SJCRH30 (cell line): ENCODE measurements around the gene COPG2. TPM values are rescaled to one million over a fixed set of nuclear protein-coding genes. Genes with fewer than 3 reads are reported as not detected.

Experiments
- DNase-seq, 2 experiments: peaks; one replicate each; pipeline ENCODE4 v3.0.0-alpha.2; 2015 to 2020
- H3K27ac ChIP-seq: fragments of 250-450 bp; sonication (Bioruptor Pico); 2 replicates; pipeline ENCODE4 v1.5.1; 2020; ENCODE audit warnings: mild to moderate bottlenecking, moderate library complexity
- H3K27me3 ChIP-seq: fragments of 250-450 bp; sonication (Bioruptor Pico); 2 replicates; pipeline ENCODE4 v1.5.1; 2020; ENCODE audit warnings: mild to moderate bottlenecking, moderate library complexity
- H3K36me3 ChIP-seq: fragments of 250-450 bp; sonication (Bioruptor Pico); 2 replicates; pipeline ENCODE4 v1.5.1; 2020; ENCODE audit warnings: mild to moderate bottlenecking, moderate library complexity
- H3K4me1 ChIP-seq: fragments of 250-450 bp; sonication (Bioruptor Pico); 2 replicates; pipeline ENCODE4 v1.5.1; 2020; ENCODE audit warnings: mild to moderate bottlenecking, moderate library complexity
- H3K4me3 ChIP-seq: fragments of 250-450 bp; sonication (Bioruptor Pico); 2 replicates; pipeline ENCODE4 v1.5.1; 2020; ENCODE audit warnings: mild to moderate bottlenecking, moderate library complexity
- H3K9me3 ChIP-seq: fragments of 250-450 bp; sonication (Bioruptor Pico); replicated peaks from 2 replicates; pipeline ENCODE4 v1.5.1; 2020; ENCODE audit warnings: mild to moderate bottlenecking, moderate library complexity
- total RNA-seq: library from RNA; depleted of rRNA; stranded (reverse); fragments of >200 nt; shearing (Covaris generic); gene quantifications from 2 replicates; pipeline ENCODE4 v1.2.3, GENCODE V29; 2014

The COPG2 gene
- total RNA-seq, 1 experiment from 2014 or later, result 53.9 TPM

DNA sequence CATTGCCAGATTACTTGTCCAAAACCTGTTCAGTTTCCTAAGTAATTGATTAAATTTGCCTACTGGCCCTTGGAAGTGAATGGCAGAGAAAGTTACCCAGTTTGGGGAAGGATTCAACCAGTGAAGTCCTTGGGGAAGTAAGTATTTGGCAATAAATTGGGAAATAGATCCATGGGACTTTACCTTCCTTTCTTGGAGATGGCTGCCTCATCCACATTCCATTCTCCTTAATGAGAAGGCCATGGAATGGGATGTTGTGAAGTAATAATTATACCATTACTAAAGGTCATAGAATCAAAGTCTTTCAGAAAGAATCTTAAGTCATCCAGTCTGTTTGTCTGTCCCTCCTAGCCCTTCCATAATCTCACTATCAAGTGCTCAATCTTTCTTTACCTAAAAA, 4.5 kb upstream of the COPG2 start:
- Histone ChIP-seq H3K4me1 (no peaks in the 10 kb centered on the region; the same call in 1 of the 2 replicates), H3K4me3 (no peak overlapping the region), H3K27ac (no peak overlapping the region), H3K27me3 (no peaks in the 10 kb centered on the region), H3K9me3 (no peaks in the 10 kb centered on the region), H3K36me3 (no peaks in the 10 kb centered on the region)
- DNase-seq, result no peak

DNA sequence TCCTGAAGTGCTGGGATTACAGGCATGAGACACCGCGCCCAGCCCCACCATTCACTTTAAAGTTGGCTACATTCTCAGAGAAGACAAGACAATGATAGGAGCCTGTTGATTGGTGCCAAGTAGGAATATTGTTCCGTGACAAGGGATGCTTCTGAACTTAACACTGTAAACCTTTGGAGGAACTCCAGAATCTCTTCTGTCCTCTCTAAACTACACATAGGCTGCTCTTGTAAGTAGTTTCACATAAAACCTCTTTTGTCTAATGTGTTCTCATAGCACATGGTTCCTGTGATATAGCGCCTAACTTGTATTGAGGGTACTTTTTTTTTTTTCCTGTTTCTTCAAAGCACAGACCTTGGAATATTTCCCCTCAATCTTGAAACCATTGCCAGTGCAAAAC, 3.6 kb upstream of the COPG2 start:
- Histone ChIP-seq H3K4me1 (peaks cover 5% of the 10 kb centered on the region), H3K36me3 (no peaks in the 10 kb centered on the region), H3K9me3 (no peaks in the 10 kb centered on the region), H3K4me3 (no peak overlapping the region), H3K27me3 (no peaks in the 10 kb centered on the region), H3K27ac (no peak overlapping the region)
- no peak for DNase-seq

DNA sequence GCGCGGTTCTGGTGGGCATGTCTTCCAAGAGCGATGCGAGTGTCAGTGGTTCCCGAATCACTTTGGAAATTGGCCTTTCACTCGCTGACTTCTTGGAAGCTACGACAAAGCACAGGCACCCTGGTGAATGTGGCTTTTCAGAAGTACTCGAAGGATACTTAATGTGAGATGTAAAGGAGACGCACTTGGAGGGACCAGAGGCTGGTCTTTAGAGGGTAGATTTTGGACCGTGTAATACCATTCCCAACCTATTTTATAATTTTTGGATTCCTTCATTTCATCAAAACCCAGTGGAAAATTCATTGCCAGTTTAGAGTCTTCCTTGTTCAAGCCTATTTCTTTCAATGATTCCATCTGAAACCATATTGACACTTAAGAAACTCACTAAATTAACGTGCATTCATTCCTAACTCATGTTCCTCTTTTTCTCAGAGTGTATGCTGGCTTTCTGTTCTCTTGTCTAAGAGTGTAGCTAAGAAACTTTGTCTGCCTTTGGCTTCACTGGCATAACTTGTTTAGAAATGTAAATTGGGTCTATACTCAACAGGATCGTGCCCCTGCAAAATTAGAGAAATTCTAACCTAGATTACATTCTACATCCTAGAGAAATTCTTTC, 645 bp upstream of the COPG2 start:
- DNase-seq, result no peak

DNA sequence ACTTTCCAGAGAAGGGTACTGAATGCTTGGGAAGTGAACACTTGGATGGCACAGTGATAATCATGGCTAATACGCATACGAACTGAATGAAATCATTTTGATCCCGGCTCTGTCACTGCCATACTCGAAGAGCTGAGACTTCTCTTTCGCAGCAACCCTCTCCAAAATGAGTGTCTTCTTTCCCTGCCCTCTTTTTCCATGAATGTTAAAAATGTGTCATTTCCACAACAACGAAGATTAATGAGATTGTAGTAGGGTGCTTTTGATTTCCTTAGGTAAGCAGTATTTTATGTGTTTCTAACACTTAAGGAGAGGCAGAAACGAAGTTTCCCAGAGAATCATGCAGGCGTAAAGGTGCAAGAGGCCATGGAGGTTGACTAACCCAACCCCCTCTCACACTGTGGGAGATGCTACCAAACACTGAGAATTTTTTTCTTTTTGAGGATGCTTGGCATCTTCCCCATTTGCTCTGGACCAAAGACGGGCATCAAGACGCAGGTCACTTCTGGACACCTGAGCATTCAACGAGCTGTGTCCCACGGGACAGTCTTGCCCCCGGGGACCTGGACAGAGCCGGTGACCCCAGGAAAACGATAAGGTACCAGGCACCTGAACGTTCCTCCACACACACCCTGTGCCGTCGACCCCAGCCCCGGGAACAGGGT, 823 bp downstream of the COPG2 start:
- Histone ChIP-seq H3K4me1 (peaks cover 16% of the 10 kb centered on the region), H3K36me3 (peaks cover 3% of the 10 kb centered on the region; the same call in 1 of the 2 replicates), H3K27ac (peak overlapping the region; percentile 69), H3K9me3 (no peaks in the 10 kb centered on the region), H3K4me3 (peak overlapping the region; percentile 88), H3K27me3 (no peaks in the 10 kb centered on the region)
- DNase-seq, result peak; percentile 17 to 60

More for the DNA sequence above, 645 bp upstream of the COPG2 start:
- Histone ChIP-seq H3K4me3 (peak overlapping the region; percentile 88), H3K36me3 (no peaks in the 10 kb centered on the region; the same call in 1 of the 2 replicates), H3K9me3 (no peaks in the 10 kb centered on the region), H3K27ac (peak overlapping the region; percentile 63), H3K27me3 (no peaks in the 10 kb centered on the region), H3K4me1 (peaks cover 8% of the 10 kb centered on the region)

DNA sequence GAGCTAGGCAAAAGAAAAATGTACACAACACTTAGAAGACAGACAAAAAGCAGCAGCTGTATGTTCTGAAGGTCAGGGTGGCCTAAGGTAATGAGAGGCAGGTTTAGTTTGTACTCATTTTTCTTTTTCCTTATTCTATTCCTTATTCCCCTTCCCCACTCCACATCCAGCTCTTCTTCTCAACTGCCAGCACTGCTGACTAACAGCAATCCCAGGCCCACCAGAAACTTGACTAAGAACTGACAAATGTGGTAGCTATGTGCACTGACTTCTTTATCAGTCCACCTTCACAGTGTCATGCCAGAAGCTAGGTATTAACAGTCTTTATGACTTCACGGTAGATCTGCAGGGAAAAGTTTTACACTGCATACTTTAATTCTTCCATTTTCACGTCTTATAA, 6.1 kb downstream of the COPG2 start:
- Histone ChIP-seq H3K4me3 (no peak overlapping the region), H3K27ac (peak overlapping the region; percentile 50), H3K36me3 (peaks cover 24% of the 10 kb centered on the region), H3K27me3 (no peaks in the 10 kb centered on the region), H3K4me1 (peaks cover 23% of the 10 kb centered on the region), H3K9me3 (no peaks in the 10 kb centered on the region)
- DNase-seq, result peak; percentile 22 to 59

DNA sequence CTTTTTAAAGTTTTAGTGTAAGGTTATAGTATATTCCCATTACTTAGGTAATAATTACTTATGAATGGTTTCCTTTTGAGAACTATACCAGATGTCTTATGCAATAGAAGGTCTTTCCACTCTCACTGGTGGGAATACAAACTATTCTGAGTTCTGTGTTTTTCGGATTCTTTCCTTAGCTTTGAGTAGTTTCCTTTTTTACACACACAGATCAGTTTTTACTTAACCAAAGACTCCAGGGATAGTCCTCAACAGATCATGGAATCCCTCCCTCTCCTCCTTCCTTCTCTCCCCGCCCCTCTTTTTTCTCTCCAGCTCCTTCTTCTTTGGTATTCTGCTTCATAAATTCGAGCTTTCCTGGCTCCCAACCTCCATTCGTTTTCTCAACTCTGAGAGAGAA, 13.3 kb downstream of the COPG2 start:
- 0 out of 2 replicates have a peak, but pooled peaks cover 3% of the 10 kb centered on the region for H3K9me3 ChIP-seq
- no peak overlapping the region for H3K4me3 ChIP-seq
- no peaks in the 10 kb centered on the region for H3K27me3 ChIP-seq
- H3K27ac ChIP-seq, result no peak overlapping the region
- no peak for DNase-seq
- H3K4me1 ChIP-seq, result no peaks in the 10 kb centered on the region; the same call in 1 of the 2 replicates
- H3K36me3 ChIP-seq, result peaks cover 40% of the 10 kb centered on the region

DNA sequence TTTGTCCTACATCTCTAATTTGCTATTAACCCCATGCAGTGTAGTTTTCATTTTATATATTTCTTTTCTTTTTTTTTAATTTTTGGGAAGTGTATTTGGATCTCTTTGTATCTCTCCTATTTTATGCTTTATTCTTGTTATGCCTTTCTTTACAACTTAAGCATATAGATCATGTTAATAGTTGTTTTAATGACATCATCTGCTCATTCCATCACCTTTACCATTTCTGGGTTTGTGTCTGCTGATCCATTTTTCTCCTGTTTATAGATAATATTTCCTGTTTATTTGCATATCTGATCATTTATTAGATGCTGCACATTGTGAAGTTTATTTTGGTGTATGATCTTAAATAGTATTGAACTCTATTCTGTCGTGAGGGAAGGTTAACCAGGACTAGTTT, 13.7 kb downstream of the COPG2 start:
- no peak for DNase-seq
- Histone ChIP-seq H3K36me3 (peaks cover 40% of the 10 kb centered on the region), H3K4me3 (no peak overlapping the region), H3K27ac (no peak overlapping the region), H3K27me3 (no peaks in the 10 kb centered on the region), H3K9me3 (0 out of 2 replicates have a peak, but pooled peaks cover 3% of the 10 kb centered on the region), H3K4me1 (no peaks in the 10 kb centered on the region; the same call in 1 of the 2 replicates)

DNA sequence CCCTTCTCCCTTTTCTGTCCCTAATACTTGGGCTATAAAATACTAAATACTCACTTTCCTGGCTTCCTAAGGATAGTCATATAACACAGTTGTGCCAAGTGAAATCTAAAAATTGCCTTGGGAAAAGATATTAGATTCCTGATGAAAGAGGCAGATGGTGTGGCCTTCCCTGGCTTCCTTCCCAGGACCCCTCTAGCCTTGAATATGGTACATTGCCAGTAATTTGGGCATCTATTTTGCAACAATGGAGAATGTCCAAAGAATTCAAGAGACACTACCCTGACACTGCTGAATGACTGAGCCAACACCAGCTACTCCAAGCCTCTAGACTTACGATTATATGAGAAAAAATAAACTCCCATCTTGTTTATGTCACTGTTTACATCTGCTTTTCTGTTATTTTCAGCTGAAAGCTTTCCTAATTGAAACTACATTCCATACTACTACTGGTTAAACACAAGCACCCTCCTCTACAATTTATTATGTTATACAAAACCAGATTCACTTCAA, 17.9 kb downstream of the COPG2 start:
- DNase-seq, result peak in 1 of 2 experiments; percentile 20

DNA sequence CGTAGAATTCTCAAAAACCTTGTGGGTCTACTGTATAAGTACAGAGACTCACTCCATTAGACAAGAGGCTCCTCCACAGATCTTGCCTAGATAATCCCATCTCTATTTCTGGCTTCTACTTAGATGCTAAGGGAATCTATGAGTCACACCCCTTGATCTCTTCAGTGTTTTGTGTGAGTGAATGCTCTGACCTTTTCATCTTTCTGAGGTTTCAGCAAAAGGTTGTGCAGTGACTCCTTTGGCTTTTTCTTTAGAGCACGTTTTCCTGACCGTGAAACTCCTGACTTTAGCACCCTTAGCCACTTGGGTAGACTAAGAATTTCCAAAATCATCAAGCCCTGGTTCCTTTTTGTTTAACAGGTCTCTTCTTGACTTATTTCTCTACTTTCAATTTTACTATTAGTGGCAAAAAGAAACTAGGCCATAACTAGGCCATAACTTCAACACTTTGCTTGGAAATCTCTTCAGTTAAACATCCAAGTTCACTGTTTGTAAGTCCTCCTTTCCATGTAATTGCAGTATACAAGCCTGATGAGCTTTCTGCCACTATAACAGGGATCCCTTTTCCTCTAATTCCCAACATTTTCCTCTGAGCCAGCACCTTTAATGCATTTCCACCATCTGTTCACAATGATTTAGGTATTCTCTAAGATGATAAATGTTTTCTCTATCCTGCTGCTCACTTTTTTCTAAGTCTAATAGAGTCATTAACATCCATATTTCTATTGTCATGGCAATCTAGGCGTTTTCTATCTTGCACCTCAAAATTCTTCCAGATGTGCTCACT, 19.4 kb downstream of the COPG2 start:
- no peak overlapping the region for H3K27ac ChIP-seq
- H3K4me3 ChIP-seq, result no peak overlapping the region
- no peaks in the 10 kb centered on the region for H3K27me3 ChIP-seq
- H3K9me3 ChIP-seq, result 0 out of 2 replicates have a peak, but pooled peaks cover 7% of the 10 kb centered on the region
- peaks cover 4% of the 10 kb centered on the region for H3K4me1 ChIP-seq
- H3K36me3 ChIP-seq, result peaks cover 47% of the 10 kb centered on the region
- DNase-seq, result peak in 1 of 2 experiments; percentile 18

More for the DNA sequence above, 17.9 kb downstream of the COPG2 start:
- no peak overlapping the region for H3K27ac ChIP-seq
- peaks cover 44% of the 10 kb centered on the region for H3K36me3 ChIP-seq
- H3K27me3 ChIP-seq, result no peaks in the 10 kb centered on the region
- no peak overlapping the region for H3K4me3 ChIP-seq
- H3K4me1 ChIP-seq, result peaks cover 4% of the 10 kb centered on the region
- 0 out of 2 replicates have a peak, but pooled peaks cover 7% of the 10 kb centered on the region for H3K9me3 ChIP-seq

DNA sequence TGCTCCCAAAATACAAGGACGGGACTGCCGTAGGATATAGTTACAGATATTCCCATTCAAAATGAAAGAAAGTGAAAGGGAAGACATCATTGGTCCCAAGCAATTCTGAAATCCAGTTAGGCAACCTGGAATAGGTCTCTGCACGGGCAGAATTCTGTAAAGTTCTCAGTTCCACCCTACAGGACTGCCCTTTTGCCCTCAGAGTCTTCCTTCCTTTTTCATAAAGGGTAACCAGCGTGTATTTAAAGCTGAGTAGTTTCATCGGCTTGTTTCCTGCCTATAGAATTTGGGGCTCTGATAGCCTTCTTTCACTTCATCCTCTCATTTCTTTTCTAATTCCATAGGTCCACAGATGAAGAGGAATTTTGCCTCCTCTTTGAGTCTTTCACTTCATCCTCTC, 20.0 kb downstream of the COPG2 start:
- Histone ChIP-seq H3K9me3 (0 out of 2 replicates have a peak, but pooled peaks cover 7% of the 10 kb centered on the region), H3K4me1 (peaks cover 4% of the 10 kb centered on the region), H3K4me3 (no peak overlapping the region), H3K36me3 (peaks cover 48% of the 10 kb centered on the region), H3K27ac (no peak overlapping the region), H3K27me3 (no peaks in the 10 kb centered on the region)
- DNase-seq, result no peak

DNA sequence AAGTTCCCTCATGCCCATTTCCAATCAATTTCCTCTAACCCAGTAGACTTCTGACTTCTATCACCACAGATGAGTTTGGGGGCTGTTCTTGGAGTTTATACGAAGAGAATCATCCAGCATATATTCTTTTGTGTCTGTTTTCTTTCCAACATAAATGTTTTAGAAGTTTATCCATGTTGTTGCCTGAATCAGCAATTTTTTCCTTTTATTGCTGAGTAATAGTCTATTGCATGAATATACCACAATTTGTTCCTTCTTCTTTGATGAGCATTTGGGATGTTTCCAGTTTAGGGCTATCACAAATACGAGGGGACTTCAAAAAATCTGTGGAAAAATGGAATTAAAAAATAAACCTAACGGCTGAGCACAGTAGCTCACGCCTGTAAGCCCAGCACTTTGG, 26.2 kb downstream of the COPG2 start:
- Histone ChIP-seq H3K27ac (no peak overlapping the region), H3K4me1 (no peaks in the 10 kb centered on the region), H3K4me3 (no peak overlapping the region), H3K9me3 (peaks cover 15% of the 10 kb centered on the region; the same call in 1 of the 2 replicates), H3K36me3 (peaks cover 24% of the 10 kb centered on the region), H3K27me3 (no peaks in the 10 kb centered on the region)
- no peak for DNase-seq

DNA sequence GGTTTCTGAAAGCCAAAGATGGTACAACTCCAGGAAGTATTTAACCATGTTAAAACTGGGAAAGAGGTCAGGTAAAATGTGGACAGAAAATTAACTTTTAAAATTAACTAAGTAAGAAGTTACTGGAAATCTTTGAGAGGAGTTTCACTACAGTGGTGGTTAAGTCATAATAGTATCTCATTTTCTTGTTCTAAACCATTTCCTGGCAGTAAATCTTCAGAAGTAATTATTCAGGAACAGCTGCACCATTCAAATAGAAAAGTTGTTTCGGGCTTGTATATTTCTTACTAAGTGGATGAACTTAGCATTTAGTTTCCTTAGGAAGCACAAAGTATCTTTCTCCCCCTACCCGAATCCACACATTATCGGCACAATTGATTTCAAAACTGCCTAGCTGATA, 27.1 kb downstream of the COPG2 start:
- peaks cover 18% of the 10 kb centered on the region; the same call in 1 of the 2 replicates for H3K9me3 ChIP-seq
- no peak for DNase-seq
- H3K4me3 ChIP-seq, result no peak overlapping the region
- peaks cover 20% of the 10 kb centered on the region for H3K36me3 ChIP-seq
- no peaks in the 10 kb centered on the region for H3K27me3 ChIP-seq
- no peaks in the 10 kb centered on the region for H3K4me1 ChIP-seq
- no peak overlapping the region for H3K27ac ChIP-seq

DNA sequence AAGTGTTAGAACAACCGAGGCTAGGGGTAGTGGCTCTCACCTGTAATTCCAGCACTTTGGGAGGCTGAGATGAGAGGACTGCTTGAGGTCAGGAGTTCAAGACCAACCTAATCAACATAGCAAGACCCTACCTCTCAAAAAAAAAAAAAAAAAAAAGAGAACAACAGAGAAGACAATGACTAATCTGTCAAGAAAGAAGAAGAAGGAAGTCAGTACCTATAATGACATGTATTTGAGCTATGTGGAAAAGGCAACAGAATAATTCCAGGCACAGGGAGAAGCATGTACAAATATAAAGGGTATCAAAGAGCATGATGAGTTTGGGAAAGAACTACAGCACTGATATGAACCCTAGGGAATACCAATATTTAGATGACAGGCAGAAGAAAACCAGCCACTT, 27.5 kb downstream of the COPG2 start:
- H3K27ac ChIP-seq, result no peak overlapping the region
- DNase-seq, result no peak

DNA sequence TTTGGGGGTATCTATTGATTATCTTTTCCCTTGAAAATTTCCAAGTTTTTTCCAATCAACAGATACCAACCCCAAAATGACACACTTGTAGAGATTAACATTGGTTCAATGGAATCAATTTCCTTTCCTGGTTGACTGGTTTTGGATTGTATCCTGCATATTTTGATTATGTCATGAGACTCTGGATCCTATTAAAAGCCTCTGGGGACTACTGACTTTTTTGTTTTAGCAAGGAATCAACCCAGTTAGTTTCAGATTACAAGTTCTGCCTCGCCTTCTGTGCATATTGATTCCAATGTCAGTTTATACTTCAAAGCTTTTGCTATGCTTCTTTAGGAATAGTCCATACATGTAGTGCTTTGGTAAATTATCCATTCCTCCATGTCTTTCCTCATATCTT, 29.2 kb downstream of the COPG2 start:
- Histone ChIP-seq H3K36me3 (peaks cover 19% of the 10 kb centered on the region), H3K4me3 (no peak overlapping the region), H3K27ac (no peak overlapping the region), H3K9me3 (peaks cover 18% of the 10 kb centered on the region), H3K27me3 (no peaks in the 10 kb centered on the region), H3K4me1 (no peaks in the 10 kb centered on the region)
- DNase-seq, result no peak

More for the DNA sequence above, 27.5 kb downstream of the COPG2 start:
- Histone ChIP-seq H3K36me3 (peaks cover 20% of the 10 kb centered on the region), H3K9me3 (peaks cover 19% of the 10 kb centered on the region; the same call in 1 of the 2 replicates), H3K27me3 (no peaks in the 10 kb centered on the region), H3K4me1 (no peaks in the 10 kb centered on the region), H3K4me3 (no peak overlapping the region)
